ENCODE data around the gene PHF2.

GRCh38 chr9:93603906-93604326 is 27.5 kb downstream of the PHF2 start:
- TF ChIP-seq, protein P1, sequence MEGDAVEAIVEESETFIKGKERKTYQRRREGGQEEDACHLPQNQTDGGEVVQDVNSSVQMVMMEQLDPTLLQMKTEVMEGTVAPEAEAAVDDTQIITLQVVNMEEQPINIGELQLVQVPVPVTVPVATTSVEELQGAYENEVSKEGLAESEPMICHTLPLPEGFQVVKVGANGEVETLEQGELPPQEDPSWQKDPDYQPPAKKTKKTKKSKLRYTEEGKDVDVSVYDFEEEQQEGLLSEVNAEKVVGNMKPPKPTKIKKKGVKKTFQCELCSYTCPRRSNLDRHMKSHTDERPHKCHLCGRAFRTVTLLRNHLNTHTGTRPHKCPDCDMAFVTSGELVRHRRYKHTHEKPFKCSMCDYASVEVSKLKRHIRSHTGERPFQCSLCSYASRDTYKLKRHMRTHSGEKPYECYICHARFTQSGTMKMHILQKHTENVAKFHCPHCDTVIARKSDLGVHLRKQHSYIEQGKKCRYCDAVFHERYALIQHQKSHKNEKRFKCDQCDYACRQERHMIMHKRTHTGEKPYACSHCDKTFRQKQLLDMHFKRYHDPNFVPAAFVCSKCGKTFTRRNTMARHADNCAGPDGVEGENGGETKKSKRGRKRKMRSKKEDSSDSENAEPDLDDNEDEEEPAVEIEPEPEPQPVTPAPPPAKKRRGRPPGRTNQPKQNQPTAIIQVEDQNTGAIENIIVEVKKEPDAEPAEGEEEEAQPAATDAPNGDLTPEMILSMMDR (conservative IDR thresholded peaks at IDR 0.05; ENCODE audit: low read length) = no peak
- TF ChIP-seq EZH2phosphoT487 (IDR thresholded peaks at IDR 0.05; ENCODE audit: borderline replicate concordance, low read depth, low read length) = no peak
